Measurements from ENCODE around the gene TMEM140. TPM values are rescaled to one million over a fixed set of nuclear protein-coding genes. Genes with fewer than 3 reads are reported as not detected.
A peak's percentile ranks its signal among the peaks of the same experiment; 100 is the strongest.

Gene TMEM140
- total and polyA plus RNA-seq, 2 of the 13 experiments (the other 11 are each of a cell fraction or from before 2014, with no cell fraction given) = 9.2 to 21.7 TPM

- TF ChIP-seq ZNF562 (CRISPR knock-in tag; IDR thresholded peaks at IDR 0.05; ENCODE audit: borderline replicate concordance) (no peak), TRIM24 (CRISPR knock-in tag; IDR thresholded peaks at IDR 0.05) (no peak), BRF2 (CRISPR knock-in tag; IDR thresholded peaks at IDR 0.05) (no peak), HNRNPL (IDR thresholded peaks at IDR 0.05; ENCODE audit: low read depth, low read length) (no peak), NFIC (IDR thresholded peaks at IDR 0.05; ENCODE audit: low read length) (peak; percentile 51), SAFB2 (CRISPR knock-in tag; IDR thresholded peaks at IDR 0.05; ENCODE audit: borderline replicate concordance, low read depth) (0 out of 2 replicates have a peak, but pooled peaks have one; percentile 27), PTBP1 (IDR thresholded peaks at IDR 0.05; ENCODE audit: low read depth, low read length, poor library complexity, severe bottlenecking) (no peak), SP4 (CRISPR knock-in tag; IDR thresholded peaks at IDR 0.05) (peak; percentile 62), ZNF776 (CRISPR knock-in tag; IDR thresholded peaks at IDR 0.05) (no peak), CBX1 (IDR thresholded peaks at IDR 0.05; ENCODE audit: low read depth) (no peak), BCL3 (CRISPR knock-in tag; IDR thresholded peaks at IDR 0.05) (no peak), ZNF30 (CRISPR knock-in tag; IDR thresholded peaks at IDR 0.05) (no peak), ZNF567 (CRISPR knock-in tag; IDR thresholded peaks at IDR 0.05; ENCODE audit: borderline replicate concordance) (no peak), SNAPC2 (CRISPR knock-in tag; IDR thresholded peaks at IDR 0.05) (0 out of 2 replicates have a peak, but pooled peaks have one; percentile 68), FOXO1 (CRISPR knock-in tag; IDR thresholded peaks at IDR 0.05) (peak; percentile 100), KAT7 (CRISPR knock-in tag; IDR thresholded peaks at IDR 0.05; ENCODE audit: borderline replicate concordance) (peak; percentile 90), JUN (CRISPR knock-in tag; IDR thresholded peaks at IDR 0.05) (peak; percentile 98), CBX2 (IDR thresholded peaks at IDR 0.05; ENCODE audit: low read depth, low read length) (no peak), CBX2 (CRISPR knock-in tag; IDR thresholded peaks at IDR 0.05; ENCODE audit: low read depth) (no peak), ZNF33A (CRISPR knock-in tag; IDR thresholded peaks at IDR 0.05; ENCODE audit: borderline replicate concordance) (no peak), PHB2 (IDR thresholded peaks at IDR 0.05; ENCODE audit: partially characterized antibody) (no peak), HES4 (CRISPR knock-in tag; IDR thresholded peaks at IDR 0.05; ENCODE audit: borderline replicate concordance) (no peak), ZBTB25 (CRISPR knock-in tag; IDR thresholded peaks at IDR 0.05) (peak; percentile 32), PHF5A (CRISPR knock-in tag; IDR thresholded peaks at IDR 0.05; ENCODE audit: low read depth, unreplicated experiment) (peak; percentile 31), ZNF543 (CRISPR knock-in tag; IDR thresholded peaks at IDR 0.05) (peak; percentile 83; the same call in 1 of the 2 replicates), KLF13 (CRISPR knock-in tag; IDR thresholded peaks at IDR 0.05) (no peak), ATF2 (CRISPR knock-in tag; IDR thresholded peaks at IDR 0.05) (peak; percentile 99)
Measured at GRCh38 chr7:135147899-135148721, at the start of gene TMEM140 (continued).
